ENCODE measurements around the gene GNPDA1.

- TF ChIP-seq CTCF (optimal IDR thresholded peaks at IDR 0.05 in 1 of 3, IDR thresholded peaks at IDR 0.05 in 1 of 3, conservative IDR thresholded peaks at IDR 0.05 in 1 of 3; ENCODE audit: extremely low read depth in 1 of 3, insufficient read depth in 2 of 3, low read length in 3 of 3) (no peak), EZH2 (IDR thresholded peaks at IDR 0.05; ENCODE audit: low read length) (no peak)
Measured at GRCh38 chr5:141966275-141966962, 46.4 kb downstream of the GNPDA1 start.
